Amniotic epithelial cell (primary cell): Measurements from ENCODE around the gene CYREN.
"Not testable (repeated sequence)": the region's sequence is repeated elsewhere in the genome, so short reads cannot be mapped to it uniquely, and the experiment has no call there.

Experiments used
- DNase-seq: peaks from one replicate; pipeline ENCODE4 v3.0.0-alpha.2; 2010; ENCODE audit warnings: low read depth

The CYREN gene

GRCh38 chr7:135177028-135177696 is 6.7 kb upstream of the CYREN start:
- DNase-seq: no peak

GRCh38 chr7:135175931-135176330 is 5.4 kb upstream of the CYREN start:
- no peak for DNase-seq

GRCh38 chr7:135174941-135175340 is 4.4 kb upstream of the CYREN start:
- no peak for DNase-seq

GRCh38 chr7:135173916-135174315 is 3.4 kb upstream of the CYREN start:
- DNase-seq: not testable (repeated sequence)

- DNase-seq: peak; percentile 61
Measured at GRCh38 chr7:135171581-135172291, 1.2 kb upstream of the CYREN start.

GRCh38 chr7:135170998-135171481 is 533 bp upstream of the CYREN start:
- not testable (repeated sequence) for DNase-seq

GRCh38 chr7:135169964-135170273 is 588 bp downstream of the CYREN start:
- DNase-seq: no peak

GRCh38 chr7:135169141-135169963 is 1.2 kb downstream of the CYREN start:
- DNase-seq: peak; percentile 64

- DNase-seq: no peak
Measured at GRCh38 chr7:135168489-135169140, 1.9 kb downstream of the CYREN start.

GRCh38 chr7:135168001-135168400 is 2.5 kb downstream of the CYREN start:
- no peak for DNase-seq

- DNase-seq: no peak
Measured at GRCh38 chr7:135167365-135167917, 3.1 kb downstream of the CYREN start.

GRCh38 chr7:135166338-135166990 is 4.0 kb downstream of the CYREN start:
- DNase-seq: no peak

GRCh38 chr7:135165862-135166261 is 4.6 kb downstream of the CYREN start:
- no peak for DNase-seq

- DNase-seq: no peak
Measured at GRCh38 chr7:135164357-135165061, 6.0 kb downstream of the CYREN start.

GRCh38 chr7:135162382-135163001 is 8.0 kb downstream of the CYREN start:
- no peak for DNase-seq

GRCh38 chr7:135161669-135162068 is 8.8 kb downstream of the CYREN start:
- DNase-seq: no peak

GRCh38 chr7:135160858-135161653 is 9.5 kb downstream of the CYREN start:
- no peak for DNase-seq

GRCh38 chr7:135160098-135160857 is 10.2 kb downstream of the CYREN start:
- peak; percentile 68 for DNase-seq
